ENCODE measurements around the gene RPL13.

DNA sequence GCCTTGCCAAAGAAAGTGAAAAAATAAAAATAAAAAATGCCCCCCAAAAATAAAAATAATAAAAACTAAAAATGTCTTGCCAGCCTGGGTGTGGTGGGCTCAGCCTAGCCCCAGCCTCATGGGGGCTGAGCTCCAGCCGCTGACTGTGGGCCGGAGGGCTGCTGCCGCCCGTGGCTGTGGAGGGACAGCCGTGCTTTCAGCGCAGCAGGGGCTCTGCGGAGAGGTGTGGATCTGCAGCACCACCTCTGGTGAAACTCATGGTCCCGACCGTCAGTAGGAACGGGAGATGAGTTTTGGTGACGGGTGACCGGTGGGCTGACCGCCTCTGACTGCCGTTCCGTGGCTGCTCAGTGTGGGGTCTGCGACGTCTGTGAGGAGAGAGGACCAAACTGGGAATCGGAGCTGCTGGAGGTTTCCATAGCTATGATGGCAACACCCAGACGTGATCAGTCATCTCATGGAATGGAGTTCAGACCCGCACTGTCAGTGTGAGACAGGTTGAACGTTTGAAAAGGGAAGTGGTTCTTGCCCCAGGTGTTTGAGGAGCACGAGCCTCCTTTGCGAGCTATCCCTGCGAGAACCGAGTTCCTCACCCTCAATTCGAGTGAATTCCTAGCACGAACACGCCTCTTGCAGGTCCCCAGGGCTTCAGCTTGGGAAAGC, 12.0 kb upstream of the RPL13 start:
- TF ChIP-seq, protein P1, sequence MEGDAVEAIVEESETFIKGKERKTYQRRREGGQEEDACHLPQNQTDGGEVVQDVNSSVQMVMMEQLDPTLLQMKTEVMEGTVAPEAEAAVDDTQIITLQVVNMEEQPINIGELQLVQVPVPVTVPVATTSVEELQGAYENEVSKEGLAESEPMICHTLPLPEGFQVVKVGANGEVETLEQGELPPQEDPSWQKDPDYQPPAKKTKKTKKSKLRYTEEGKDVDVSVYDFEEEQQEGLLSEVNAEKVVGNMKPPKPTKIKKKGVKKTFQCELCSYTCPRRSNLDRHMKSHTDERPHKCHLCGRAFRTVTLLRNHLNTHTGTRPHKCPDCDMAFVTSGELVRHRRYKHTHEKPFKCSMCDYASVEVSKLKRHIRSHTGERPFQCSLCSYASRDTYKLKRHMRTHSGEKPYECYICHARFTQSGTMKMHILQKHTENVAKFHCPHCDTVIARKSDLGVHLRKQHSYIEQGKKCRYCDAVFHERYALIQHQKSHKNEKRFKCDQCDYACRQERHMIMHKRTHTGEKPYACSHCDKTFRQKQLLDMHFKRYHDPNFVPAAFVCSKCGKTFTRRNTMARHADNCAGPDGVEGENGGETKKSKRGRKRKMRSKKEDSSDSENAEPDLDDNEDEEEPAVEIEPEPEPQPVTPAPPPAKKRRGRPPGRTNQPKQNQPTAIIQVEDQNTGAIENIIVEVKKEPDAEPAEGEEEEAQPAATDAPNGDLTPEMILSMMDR (IDR thresholded peaks at IDR 0.05; ENCODE audit: borderline replicate concordance, extremely low read depth, low read length, poor library complexity, severe bottlenecking): no peak
- TF ChIP-seq EZH2 (IDR thresholded peaks at IDR 0.05; ENCODE audit: borderline replicate concordance, low read depth, low read length, severe bottlenecking): no peak
